Fibroblast of mammary gland (primary cell): ENCODE results near the gene TGFB2.

Experiments
- DNase-seq: peaks from one replicate; pipeline ENCODE4 v3.0.0-alpha.2; 2010; ENCODE audit warnings: low read depth
- H3K4me3 ChIP-seq: 2 replicates; pipeline ENCODE4 v1.5.1; 2011; ENCODE audit warnings: low read depth, mild to moderate bottlenecking, low read length, moderate library complexity; ENCODE audit not compliant: control insufficient read depth
- CTCF ChIP-seq: conservative IDR thresholded peaks from 2 replicates; pipeline ENCODE4 v1.5.1; 2011; ENCODE audit warnings: low read depth, low read length, inconsistent platforms; ENCODE audit not compliant: control insufficient read depth, insufficient read depth

The TGFB2 gene

GRCh38 chr1:218436997-218437396 is 91.9 kb downstream of the TGFB2 start:
- no peak for DNase-seq
- no peak for TF ChIP-seq CTCF
- H3K4me3 ChIP-seq: no peak overlapping the region

GRCh38 chr1:218439541-218440295 is 94.6 kb downstream of the TGFB2 start:
- DNase-seq: no peak
- TF ChIP-seq CTCF: no peak
- no peak overlapping the region for H3K4me3 ChIP-seq

GRCh38 chr1:218443255-218443654 is 98.1 kb downstream of the TGFB2 start:
- H3K4me3 ChIP-seq: no peak overlapping the region
- no peak for TF ChIP-seq CTCF
- no peak for DNase-seq

GRCh38 chr1:218444173-218444572 is 99.0 kb downstream of the TGFB2 start:
- DNase-seq: no peak
- no peak for TF ChIP-seq CTCF

GRCh38 chr1:218444588-218444987 is 99.5 kb downstream of the TGFB2 start:
- no peak for DNase-seq
- no peak overlapping the region for H3K4me3 ChIP-seq
- no peak for TF ChIP-seq CTCF

More at GRCh38 chr1:218444173-218444572, 99.0 kb downstream of the TGFB2 start:
- H3K4me3 ChIP-seq: no peak overlapping the region

GRCh38 chr1:218447010-218447689 is 102.0 kb downstream of the TGFB2 start:
- no peak for TF ChIP-seq CTCF
- no peak overlapping the region for H3K4me3 ChIP-seq
- no peak for DNase-seq
